GM12872 (cell line): ENCODE measurements around the gene ADAM8.

Experiments
- TF ChIP-seq, protein P1 (sequence below): IDR thresholded peaks from 3 replicates; pipeline ENCODE4 v1.5.1; 2011; ENCODE audit warnings: low read depth, mild to moderate bottlenecking, low read length, moderate library complexity; ENCODE audit not compliant: insufficient read depth

Gene ADAM8

DNA sequence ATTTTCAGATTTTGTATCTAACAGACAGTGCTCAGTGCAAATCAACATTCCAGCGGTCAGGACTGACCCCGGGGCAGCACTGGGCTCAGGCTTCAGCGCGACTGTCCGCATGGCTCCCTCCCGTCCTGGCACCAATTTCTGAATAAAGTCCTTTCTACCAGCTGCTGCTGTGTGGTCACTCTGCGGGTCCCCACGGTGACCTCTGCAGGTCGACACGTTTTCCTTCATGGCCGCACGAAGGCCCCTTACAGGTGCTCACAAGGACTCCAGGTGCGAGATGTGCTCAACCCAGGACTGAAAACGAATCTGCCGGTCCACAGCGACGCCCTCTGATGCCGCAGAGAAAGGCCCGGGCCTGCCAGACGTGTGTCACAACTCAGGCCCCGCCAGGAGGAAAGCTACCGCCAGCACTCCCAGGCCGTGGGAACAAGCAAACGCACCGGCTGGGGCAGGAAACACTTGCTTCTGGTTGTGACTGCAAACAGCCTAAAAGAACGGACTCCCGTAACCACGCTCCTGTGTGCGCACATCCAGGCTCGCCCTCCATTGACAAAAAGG, 50.3 kb downstream of the ADAM8 start:
- TF ChIP-seq, protein P1, sequence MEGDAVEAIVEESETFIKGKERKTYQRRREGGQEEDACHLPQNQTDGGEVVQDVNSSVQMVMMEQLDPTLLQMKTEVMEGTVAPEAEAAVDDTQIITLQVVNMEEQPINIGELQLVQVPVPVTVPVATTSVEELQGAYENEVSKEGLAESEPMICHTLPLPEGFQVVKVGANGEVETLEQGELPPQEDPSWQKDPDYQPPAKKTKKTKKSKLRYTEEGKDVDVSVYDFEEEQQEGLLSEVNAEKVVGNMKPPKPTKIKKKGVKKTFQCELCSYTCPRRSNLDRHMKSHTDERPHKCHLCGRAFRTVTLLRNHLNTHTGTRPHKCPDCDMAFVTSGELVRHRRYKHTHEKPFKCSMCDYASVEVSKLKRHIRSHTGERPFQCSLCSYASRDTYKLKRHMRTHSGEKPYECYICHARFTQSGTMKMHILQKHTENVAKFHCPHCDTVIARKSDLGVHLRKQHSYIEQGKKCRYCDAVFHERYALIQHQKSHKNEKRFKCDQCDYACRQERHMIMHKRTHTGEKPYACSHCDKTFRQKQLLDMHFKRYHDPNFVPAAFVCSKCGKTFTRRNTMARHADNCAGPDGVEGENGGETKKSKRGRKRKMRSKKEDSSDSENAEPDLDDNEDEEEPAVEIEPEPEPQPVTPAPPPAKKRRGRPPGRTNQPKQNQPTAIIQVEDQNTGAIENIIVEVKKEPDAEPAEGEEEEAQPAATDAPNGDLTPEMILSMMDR = 0 out of 3 replicates have a peak, but pooled peaks have one; percentile 20

DNA sequence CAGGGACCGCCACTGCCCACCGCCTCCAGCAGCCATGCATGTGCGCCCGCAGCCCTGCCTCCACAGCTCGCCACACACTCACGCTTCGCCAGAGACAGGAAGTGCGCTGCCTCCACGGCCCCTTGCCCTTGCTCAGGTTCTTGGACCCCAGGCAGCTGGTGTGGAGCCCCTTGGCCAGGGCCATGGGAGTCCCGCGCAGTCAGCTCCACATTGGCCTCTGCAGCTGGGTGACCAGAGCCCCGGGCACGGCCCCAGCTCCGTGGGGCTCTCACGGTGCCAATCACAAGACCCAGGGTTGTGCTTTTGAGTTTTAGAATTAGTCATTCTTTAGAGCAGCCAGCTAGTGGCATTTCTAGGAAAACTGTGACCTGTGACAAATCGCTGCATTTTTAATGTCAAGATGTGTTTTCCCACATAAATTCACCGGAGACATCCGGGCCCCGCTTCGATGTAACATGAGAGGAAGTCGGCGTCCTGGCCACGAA, 50.9 kb downstream of the ADAM8 start:
- TF ChIP-seq, protein P1 = no peak

DNA sequence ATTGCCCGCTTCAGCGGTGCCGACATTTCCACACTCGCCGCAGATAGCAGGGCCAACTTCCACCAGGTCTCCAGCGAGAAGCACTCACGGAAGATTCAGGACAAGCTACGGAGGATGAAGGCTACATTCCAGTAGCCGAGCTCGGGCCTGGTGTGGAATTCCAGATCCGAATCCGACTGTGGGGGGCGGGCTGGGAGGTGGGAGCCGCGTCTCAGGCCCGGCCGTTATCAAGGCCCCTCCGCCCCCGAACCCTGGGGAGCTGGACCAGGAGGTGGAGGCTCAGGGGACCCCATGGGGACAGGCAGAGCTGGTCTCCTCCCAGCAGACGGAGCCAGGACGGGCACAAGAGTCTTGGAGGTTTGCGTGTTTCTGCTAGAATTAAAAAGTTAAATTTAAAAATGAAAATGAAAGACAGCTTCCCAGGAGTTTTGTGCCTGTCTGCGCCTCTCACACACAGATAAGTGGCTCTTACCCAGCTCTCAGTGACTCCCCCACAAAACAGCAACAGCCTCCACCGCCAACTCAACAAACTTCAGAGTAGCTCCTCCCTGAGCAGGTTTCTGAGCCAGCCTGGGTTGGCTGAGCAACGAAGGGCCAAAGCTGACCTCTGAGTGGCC, 51.8 kb downstream of the ADAM8 start:
- TF ChIP-seq, protein P1 = no peak

DNA sequence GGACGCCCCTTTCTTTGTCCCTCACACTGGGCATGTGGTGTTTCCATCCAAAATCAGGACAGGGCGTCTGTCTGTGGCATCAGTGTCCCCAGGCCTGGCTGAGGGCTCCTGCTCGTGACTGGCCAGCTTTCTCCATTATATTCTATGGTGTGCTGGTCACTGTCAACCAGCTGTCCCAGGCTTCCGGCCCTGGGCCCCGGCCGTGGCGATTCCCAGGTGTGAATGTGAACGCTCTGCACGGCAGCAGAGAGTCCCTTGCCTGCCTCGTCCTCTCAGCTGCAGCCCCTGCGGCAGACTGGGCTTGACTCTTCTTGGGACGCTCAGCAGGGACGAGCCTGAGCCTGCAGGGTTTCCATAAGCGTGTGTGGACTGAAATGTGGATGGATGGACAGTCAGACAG, 52.6 kb downstream of the ADAM8 start:
- TF ChIP-seq, protein P1 = no peak

DNA sequence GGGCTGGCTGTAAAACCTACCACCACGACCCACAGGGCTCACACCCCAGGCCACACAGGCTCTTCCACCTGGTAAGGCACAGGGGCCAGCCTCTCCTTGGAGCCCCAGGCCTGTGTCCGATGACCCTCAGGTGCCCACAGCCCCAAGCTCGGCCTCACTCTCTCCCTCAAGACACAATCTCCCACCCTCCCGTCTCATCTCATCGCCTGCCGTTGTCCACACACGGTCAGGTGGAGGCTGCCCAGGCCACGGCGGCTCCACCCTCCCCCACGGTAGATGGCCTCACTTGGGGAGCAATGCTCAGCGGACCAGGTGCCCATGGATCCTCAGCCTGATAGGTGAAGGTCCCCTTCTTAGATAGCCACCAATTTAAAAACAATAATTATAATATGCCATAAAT, 55.3 kb downstream of the ADAM8 start:
- TF ChIP-seq, protein P1 = no peak

DNA sequence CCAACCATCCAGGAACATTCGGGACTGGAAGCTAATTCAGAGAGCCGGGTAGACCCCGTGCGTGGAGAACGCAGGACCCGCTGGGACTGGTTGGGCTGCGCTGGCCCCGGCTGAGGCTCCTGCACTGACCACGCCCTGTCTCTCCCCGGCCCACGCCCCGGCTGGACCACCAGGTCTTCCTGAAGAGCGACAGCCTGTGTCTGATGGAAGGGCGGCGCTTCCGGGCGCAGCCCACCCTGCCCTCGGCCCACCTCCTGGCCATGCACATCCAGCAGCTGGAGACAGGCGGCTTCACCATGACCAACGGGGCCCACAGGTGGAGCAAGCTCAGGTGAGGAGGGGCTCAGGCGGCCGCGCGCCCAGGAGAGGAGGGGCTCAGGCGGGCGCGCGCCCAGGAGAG, 56.9 kb downstream of the ADAM8 start:
- TF ChIP-seq, protein P1 = no peak

DNA sequence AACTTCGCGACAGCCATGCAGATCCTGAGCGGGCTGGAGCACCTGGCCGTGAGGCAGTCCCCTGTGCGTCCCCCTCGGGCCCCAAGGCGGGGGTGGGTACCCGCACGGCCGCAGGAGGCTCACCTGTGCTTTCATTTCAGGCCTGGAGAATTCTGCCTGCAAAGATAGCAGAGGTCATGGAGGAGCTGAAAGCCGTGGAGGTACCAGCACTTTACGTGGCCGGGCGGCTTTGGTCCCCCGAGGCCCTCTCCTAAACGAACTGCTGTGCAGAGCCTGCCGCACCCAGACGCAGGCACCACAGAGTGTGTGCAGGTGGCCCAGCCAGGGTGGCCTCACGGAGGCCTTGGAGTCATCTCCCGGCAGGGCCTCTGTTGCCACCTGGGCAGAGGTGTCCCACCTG, 57.8 kb downstream of the ADAM8 start:
- TF ChIP-seq, protein P1 = no peak
